Measurements from ENCODE around the gene DDX18. TPM values are rescaled to one million over a fixed set of nuclear protein-coding genes. Genes with fewer than 3 reads are reported as not detected.
A peak's percentile ranks its signal among the peaks of the same experiment; 100 is the strongest.

Gene DDX18
- total and polyA plus RNA-seq, 2 donors (not counting 3 experiments of a cell fraction or from before 2014, with no cell fraction given) = 15.8 to 50.4 TPM

DNA sequence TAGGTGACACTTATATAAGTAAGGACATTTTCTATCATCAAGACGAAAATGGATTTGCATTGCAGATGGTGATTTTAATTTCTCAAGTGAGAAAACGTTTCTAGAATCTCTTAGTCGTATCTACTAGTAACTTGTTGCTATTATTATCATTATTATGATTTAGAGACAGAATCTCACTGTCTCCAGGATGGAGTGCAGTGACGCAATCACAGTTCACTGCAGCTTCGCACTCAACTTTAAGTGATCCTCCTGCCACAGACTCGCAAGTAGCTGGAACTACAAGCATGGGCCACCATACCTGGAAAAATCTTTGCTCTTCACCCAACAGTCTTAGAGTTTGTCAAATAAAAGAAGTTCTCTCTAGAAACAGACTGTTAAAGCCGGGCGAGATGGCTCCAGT, 37.6 kb upstream of the DDX18 start:
- dilution Hi-C loops (cut with MboI; ENCODE audit: extremely low pct_ligation_motif_present, low sequenced_read_pairs) (no loop called here), intact Hi-C loops (cut with micrococcal nuclease) (no loop called here)
- Histone ChIP-seq H3K27me3 (ENCODE audit: control insufficient read depth in 2 of 2, insufficient read depth in 2 of 2, low read length in 2 of 2) (no peaks in the 10 kb centered on the region), H3K9me3 (replicated peaks; ENCODE audit: control insufficient read depth, insufficient read depth, low read length) (no peaks in the 10 kb centered on the region), H3K9ac (replicated peaks; ENCODE audit: extremely low read depth, insufficient read depth, low read length) (no peak overlapping the region), H3K4me2 (ENCODE audit: insufficient read depth, low read length) (no peak overlapping the region), H3K27ac (ENCODE audit: insufficient read depth, low read depth, low read length) (no peak overlapping the region), H3K79me2 (ENCODE audit: control insufficient read depth, insufficient read depth, low read length) (no peaks in the 10 kb centered on the region), H4K20me1 (replicated peaks; ENCODE audit: control insufficient read depth, extremely low read depth, insufficient read depth, low read length) (no peaks in the 10 kb centered on the region), H3K4me3 (replicated peaks in 1 of 3; ENCODE audit: insufficient read depth in 1 of 3, low read depth in 1 of 3, low read length in 3 of 3) (no peak overlapping the region), H3K4me1 (ENCODE audit: control insufficient read depth, extremely low read depth, insufficient read depth, low read length) (no peaks in the 10 kb centered on the region), H3K9me1 (replicated peaks; ENCODE audit: control insufficient read depth, extremely low read depth, insufficient read depth, low read length) (no peaks in the 10 kb centered on the region), H3K36me3 (ENCODE audit: control insufficient read depth in 2 of 2, extremely low read depth in 1 of 2, insufficient read depth in 2 of 2, low read length in 2 of 2) (no peaks in the 10 kb centered on the region), H2AFZ (ENCODE audit: low read depth, low read length) (no peak overlapping the region)
- BruUV-seq (replicated peaks) = no TSS peak
- ChIA-PET CTCF (no interaction called here), POLR2A (no interaction called here)
- FAIRE-seq = no peak
- no peak for TF ChIP-seq FOS (IDR thresholded peaks at IDR 0.05; ENCODE audit: borderline replicate concordance, insufficient read depth, low read length)
- no peak for TF ChIP-seq JUN (IDR thresholded peaks at IDR 0.05; ENCODE audit: borderline replicate concordance, insufficient read depth, insufficient read length, low read depth)
- no peak for TF ChIP-seq POLR2A (IDR thresholded peaks at IDR 0.05; ENCODE audit: low read depth, low read length)
- no peak for TF ChIP-seq MYC (IDR thresholded peaks at IDR 0.05; ENCODE audit: low read depth, low read length)
- DNase-seq (ENCODE audit: low read depth, low spot score) = no peak

DNA sequence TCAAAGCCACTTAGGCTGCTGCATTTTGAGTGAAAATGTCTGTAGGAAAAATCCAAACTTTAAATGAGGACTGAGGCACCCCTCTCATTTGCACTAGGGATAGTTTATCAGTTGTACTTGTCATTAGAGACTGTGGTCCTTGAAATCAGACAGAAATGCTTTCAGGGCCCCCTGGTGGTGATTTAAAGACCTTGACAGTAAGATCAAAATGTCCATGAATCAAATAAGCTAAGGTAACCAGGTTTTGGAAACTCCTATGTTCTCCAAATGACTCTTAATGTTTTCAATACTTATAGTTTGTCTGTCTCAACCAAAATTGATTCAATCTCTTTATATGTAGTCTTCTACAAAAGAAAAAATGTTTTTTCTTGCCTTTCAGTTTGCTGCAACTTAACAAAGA, 28.8 kb upstream of the DDX18 start:
- CTCF ChIA-PET = interaction anchor here (0.6 to 2.1 kb wide), 8 partner anchors 9 to 217 kb away, joined by 3 to 13 read pairs (median 5); partner anchors contain the start of gene DDX18
- H3K4me3 ChIP-seq (replicated peaks in 1 of 3; ENCODE audit: insufficient read depth in 1 of 3, low read depth in 1 of 3, low read length in 3 of 3) = no peak overlapping the region
- H3K4me1 ChIP-seq (ENCODE audit: control insufficient read depth, extremely low read depth, insufficient read depth, low read length) = no peaks in the 10 kb centered on the region
- no peaks in the 10 kb centered on the region for H3K9me3 ChIP-seq (replicated peaks; ENCODE audit: control insufficient read depth, insufficient read depth, low read length)
- no peaks in the 10 kb centered on the region for H3K9me1 ChIP-seq (replicated peaks; ENCODE audit: control insufficient read depth, extremely low read depth, insufficient read depth, low read length)
- BruUV-seq (replicated peaks) = no TSS peak
- POLR2A ChIA-PET = no interaction called here
- H3K27me3 ChIP-seq (ENCODE audit: control insufficient read depth in 2 of 2, insufficient read depth in 2 of 2, low read length in 2 of 2) = no peaks in the 10 kb centered on the region
- no peak overlapping the region for H3K9ac ChIP-seq (replicated peaks; ENCODE audit: extremely low read depth, insufficient read depth, low read length)
- intact Hi-C loops (cut with micrococcal nuclease) (loop anchor here (10.0 kb wide), 1 partner anchor 1041 kb away; no protein-coding TSS in a partner anchor), dilution Hi-C loops (cut with MboI; ENCODE audit: extremely low pct_ligation_motif_present, low sequenced_read_pairs) (no loop called here)
- H3K79me2 ChIP-seq (ENCODE audit: control insufficient read depth, insufficient read depth, low read length) = no peaks in the 10 kb centered on the region
- H3K36me3 ChIP-seq (ENCODE audit: control insufficient read depth in 2 of 2, extremely low read depth in 1 of 2, insufficient read depth in 2 of 2, low read length in 2 of 2) = no peaks in the 10 kb centered on the region
- no peak overlapping the region for H3K27ac ChIP-seq (ENCODE audit: insufficient read depth, low read depth, low read length)
- TF ChIP-seq FOS (IDR thresholded peaks at IDR 0.05; ENCODE audit: borderline replicate concordance, insufficient read depth, low read length) = no peak
- TF ChIP-seq, protein P1, sequence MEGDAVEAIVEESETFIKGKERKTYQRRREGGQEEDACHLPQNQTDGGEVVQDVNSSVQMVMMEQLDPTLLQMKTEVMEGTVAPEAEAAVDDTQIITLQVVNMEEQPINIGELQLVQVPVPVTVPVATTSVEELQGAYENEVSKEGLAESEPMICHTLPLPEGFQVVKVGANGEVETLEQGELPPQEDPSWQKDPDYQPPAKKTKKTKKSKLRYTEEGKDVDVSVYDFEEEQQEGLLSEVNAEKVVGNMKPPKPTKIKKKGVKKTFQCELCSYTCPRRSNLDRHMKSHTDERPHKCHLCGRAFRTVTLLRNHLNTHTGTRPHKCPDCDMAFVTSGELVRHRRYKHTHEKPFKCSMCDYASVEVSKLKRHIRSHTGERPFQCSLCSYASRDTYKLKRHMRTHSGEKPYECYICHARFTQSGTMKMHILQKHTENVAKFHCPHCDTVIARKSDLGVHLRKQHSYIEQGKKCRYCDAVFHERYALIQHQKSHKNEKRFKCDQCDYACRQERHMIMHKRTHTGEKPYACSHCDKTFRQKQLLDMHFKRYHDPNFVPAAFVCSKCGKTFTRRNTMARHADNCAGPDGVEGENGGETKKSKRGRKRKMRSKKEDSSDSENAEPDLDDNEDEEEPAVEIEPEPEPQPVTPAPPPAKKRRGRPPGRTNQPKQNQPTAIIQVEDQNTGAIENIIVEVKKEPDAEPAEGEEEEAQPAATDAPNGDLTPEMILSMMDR (IDR thresholded peaks at IDR 0.05; ENCODE audit: extremely low read depth in 1 of 2, insufficient read depth in 1 of 2, low read depth in 1 of 2, low read length in 2 of 2) = peak; percentile 29 to 47
- peak; percentile 37 for DNase-seq (ENCODE audit: low read depth, low spot score)
- H3K4me2 ChIP-seq (ENCODE audit: insufficient read depth, low read length) = no peak overlapping the region
- H2AFZ ChIP-seq (ENCODE audit: low read depth, low read length) = no peak overlapping the region
- H4K20me1 ChIP-seq (replicated peaks; ENCODE audit: control insufficient read depth, extremely low read depth, insufficient read depth, low read length) = no peaks in the 10 kb centered on the region
- peak; percentile 76 for FAIRE-seq
